Nephron progenitor cell (in vitro differentiated cells): ENCODE measurements around the gene FOXC2.

Source experiments
- DNase-seq: peaks from one replicate; pipeline ENCODE4 v3.0.0; 2021
- H3K27ac Mint-ChIP-seq: 2 replicates; pipeline ENCODE4 v1.8.0; 2021; ENCODE audit warnings: mild to moderate bottlenecking, moderate library complexity, mixed read lengths
- H3K27me3 Mint-ChIP-seq: 2 replicates; pipeline ENCODE4 v1.8.0; 2021; ENCODE audit warnings: mild to moderate bottlenecking, low read depth, mixed read lengths; ENCODE audit not compliant: poor library complexity
- H3K36me3 Mint-ChIP-seq: 2 replicates; pipeline ENCODE4 v1.8.0; 2021; ENCODE audit warnings: low read depth, mixed read lengths
- H3K4me1 Mint-ChIP-seq: 2 replicates; pipeline ENCODE4 v1.8.0; 2021; ENCODE audit warnings: mixed read lengths
- H3K4me3 Mint-ChIP-seq: 2 replicates; pipeline ENCODE4 v1.8.0; 2021; ENCODE audit warnings: mild to moderate bottlenecking, moderate library complexity, mixed read lengths
- H3K9me3 Mint-ChIP-seq: 2 replicates; pipeline ENCODE4 v1.8.0; 2021; ENCODE audit warnings: mild to moderate bottlenecking, moderate library complexity, mixed read lengths
- CTCF ChIP-seq: fragments of 200-600 bp; sonication (generic); IDR thresholded peaks from 2 replicates; pipeline ENCODE4 v1.5.0; 2021; ENCODE audit warnings: antibody characterized with exemption

The FOXC2 gene

GRCh38 chr16:86531191-86531545, 35.5 kb upstream of the FOXC2 start:
- Mint-ChIP-seq H3K36me3 (peaks cover 11% of the 10 kb centered on the region), H3K27me3 (peaks cover 34% of the 10 kb centered on the region), H3K4me3 (no peak overlapping the region), H3K9me3 (peaks cover 8% of the 10 kb centered on the region), H3K4me1 (peaks cover 31% of the 10 kb centered on the region), H3K27ac (no peak overlapping the region)
- no peak for DNase-seq
- TF ChIP-seq CTCF, result no peak

- Mint-ChIP-seq H3K4me1 (peaks cover 25% of the 10 kb centered on the region), H3K27me3 (peaks cover 32% of the 10 kb centered on the region), H3K4me3 (no peak overlapping the region), H3K36me3 (peaks cover 11% of the 10 kb centered on the region), H3K9me3 (peaks cover 5% of the 10 kb centered on the region), H3K27ac (no peak overlapping the region)
- TF ChIP-seq CTCF, result no peak
- DNase-seq, result no peak
These were observed 34.7 kb upstream of the FOXC2 start for GRCh38 chr16:86531641-86532525.

- Mint-ChIP-seq H3K4me1 (peaks cover 24% of the 10 kb centered on the region), H3K9me3 (peaks cover 3% of the 10 kb centered on the region), H3K27me3 (peaks cover 30% of the 10 kb centered on the region), H3K27ac (no peak overlapping the region), H3K4me3 (no peak overlapping the region), H3K36me3 (peaks cover 8% of the 10 kb centered on the region)
- DNase-seq, result no peak
- no peak for TF ChIP-seq CTCF
These were observed 34.2 kb upstream of the FOXC2 start for GRCh38 chr16:86532526-86532815.

GRCh38 chr16:86533076-86533475, 33.6 kb upstream of the FOXC2 start:
- Mint-ChIP-seq H3K4me1 (peaks cover 18% of the 10 kb centered on the region), H3K9me3 (no peaks in the 10 kb centered on the region), H3K4me3 (no peak overlapping the region), H3K27me3 (peaks cover 24% of the 10 kb centered on the region), H3K36me3 (peaks cover 4% of the 10 kb centered on the region), H3K27ac (no peak overlapping the region)
- no peak for TF ChIP-seq CTCF
- no peak for DNase-seq

DNA sequence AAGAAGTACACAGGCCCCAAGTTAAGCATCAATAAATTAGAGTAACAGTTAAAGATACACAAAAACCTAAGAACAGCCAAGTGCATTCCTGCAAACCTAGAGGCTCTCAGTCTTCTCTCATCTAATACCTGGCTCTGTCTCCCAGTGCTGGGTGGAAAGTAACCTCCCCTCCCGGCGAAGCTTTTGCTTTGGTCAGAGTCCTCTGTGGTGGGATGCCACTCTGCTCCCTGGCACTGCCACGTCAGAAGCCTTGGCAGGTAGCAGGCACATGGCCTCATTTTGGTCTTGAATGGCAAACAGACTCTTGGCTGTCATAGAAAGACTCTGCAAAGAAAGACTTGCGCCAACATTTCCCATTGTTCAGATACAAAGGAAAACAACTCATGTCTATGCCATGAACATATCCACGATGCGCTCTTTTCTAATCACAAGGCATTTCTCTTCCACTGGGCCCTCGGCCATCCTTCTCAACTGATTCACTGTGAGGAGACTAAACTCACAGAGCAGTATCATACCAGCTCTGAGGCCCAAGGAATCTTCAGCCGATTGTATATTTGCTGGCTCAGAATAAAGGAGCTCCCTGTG, 32.8 kb upstream of the FOXC2 start:
- H3K4me3 Mint-ChIP-seq, result no peak overlapping the region
- DNase-seq, result no peak
- peaks cover 4% of the 10 kb centered on the region for H3K36me3 Mint-ChIP-seq
- peaks cover 25% of the 10 kb centered on the region for H3K27me3 Mint-ChIP-seq
- TF ChIP-seq CTCF, result no peak
- H3K27ac Mint-ChIP-seq, result no peak overlapping the region
- H3K4me1 Mint-ChIP-seq, result peaks cover 10% of the 10 kb centered on the region
- no peaks in the 10 kb centered on the region for H3K9me3 Mint-ChIP-seq
